22Rv1 (cell line): ENCODE data around the gene GNAT2.

Source experiments
- CTCF ChIP-seq: fragments of 450-650 bp; IDR thresholded peaks from 2 replicates; pipeline ENCODE4 v1.5.1; 2017; ENCODE audit warnings: mild to moderate bottlenecking
- ZFX ChIP-seq: fragments of 450-650 bp; IDR thresholded peaks from 2 replicates; pipeline ENCODE4 v1.6.1; 2017; ENCODE audit warnings: antibody characterized with exemption, borderline replicate concordance

GRCh38 chr1:109627692-109628399 lies 8.4 kb upstream of the GNAT2 start:
- TF ChIP-seq CTCF (no peak), ZFX (no peak)
